Measurements from ENCODE around the gene BOC.

Gene BOC

DNA sequence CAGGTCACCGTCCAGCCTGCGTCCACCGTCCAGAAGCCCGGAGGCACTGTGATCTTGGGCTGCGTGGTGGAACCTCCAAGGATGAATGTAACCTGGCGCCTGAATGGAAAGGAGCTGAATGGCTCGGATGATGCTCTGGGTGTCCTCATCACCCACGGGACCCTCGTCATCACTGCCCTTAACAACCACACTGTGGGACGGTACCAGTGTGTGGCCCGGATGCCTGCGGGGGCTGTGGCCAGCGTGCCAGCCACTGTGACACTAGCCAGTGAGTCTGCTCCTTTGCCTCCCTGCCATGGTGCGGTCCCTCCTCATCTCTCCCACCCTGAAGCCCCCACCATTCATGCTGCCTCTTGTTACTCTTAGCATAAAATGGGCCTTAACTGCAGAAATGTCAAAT, 39.2 kb downstream of the BOC start:
- Histone ChIP-seq H3K4me3 (ENCODE audit: low read length) (no peak overlapping the region), H3F3A (ENCODE audit: control insufficient read depth, insufficient read depth) (no peaks in the 10 kb centered on the region)

DNA sequence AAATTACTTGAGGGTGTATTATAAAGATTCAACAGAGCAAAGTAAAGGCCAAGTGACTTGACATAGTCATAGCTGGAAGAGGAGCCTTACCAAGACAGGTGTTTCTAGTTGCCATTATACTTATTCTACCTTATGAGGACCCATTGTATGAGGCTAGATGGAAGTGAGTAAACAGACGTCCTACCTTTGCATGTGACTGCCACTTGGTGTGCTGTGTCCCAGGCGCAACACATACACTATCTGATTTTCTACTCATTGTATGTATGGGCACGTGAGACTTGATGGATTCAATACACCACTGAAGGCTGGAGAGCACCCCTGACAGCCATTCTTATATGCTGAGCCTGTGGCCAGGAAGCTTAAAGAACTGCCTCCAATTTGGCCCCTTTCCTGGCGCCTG, 40.5 kb downstream of the BOC start:
- TF ChIP-seq, protein P1, sequence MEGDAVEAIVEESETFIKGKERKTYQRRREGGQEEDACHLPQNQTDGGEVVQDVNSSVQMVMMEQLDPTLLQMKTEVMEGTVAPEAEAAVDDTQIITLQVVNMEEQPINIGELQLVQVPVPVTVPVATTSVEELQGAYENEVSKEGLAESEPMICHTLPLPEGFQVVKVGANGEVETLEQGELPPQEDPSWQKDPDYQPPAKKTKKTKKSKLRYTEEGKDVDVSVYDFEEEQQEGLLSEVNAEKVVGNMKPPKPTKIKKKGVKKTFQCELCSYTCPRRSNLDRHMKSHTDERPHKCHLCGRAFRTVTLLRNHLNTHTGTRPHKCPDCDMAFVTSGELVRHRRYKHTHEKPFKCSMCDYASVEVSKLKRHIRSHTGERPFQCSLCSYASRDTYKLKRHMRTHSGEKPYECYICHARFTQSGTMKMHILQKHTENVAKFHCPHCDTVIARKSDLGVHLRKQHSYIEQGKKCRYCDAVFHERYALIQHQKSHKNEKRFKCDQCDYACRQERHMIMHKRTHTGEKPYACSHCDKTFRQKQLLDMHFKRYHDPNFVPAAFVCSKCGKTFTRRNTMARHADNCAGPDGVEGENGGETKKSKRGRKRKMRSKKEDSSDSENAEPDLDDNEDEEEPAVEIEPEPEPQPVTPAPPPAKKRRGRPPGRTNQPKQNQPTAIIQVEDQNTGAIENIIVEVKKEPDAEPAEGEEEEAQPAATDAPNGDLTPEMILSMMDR (IDR thresholded peaks at IDR 0.05; ENCODE audit: low read depth, low read length, poor library complexity, severe bottlenecking), result no peak
- no peak for TF ChIP-seq EZH2phosphoT487 (IDR thresholded peaks at IDR 0.05; ENCODE audit: borderline replicate concordance, low read length)
- Histone ChIP-seq H3K4me2 (ENCODE audit: low read length) (no peak overlapping the region), H3K27me3 (ENCODE audit: control insufficient read depth, low read length) (no peaks in the 10 kb centered on the region; the same call in 1 of the 2 replicates), H3K9me3 (ENCODE audit: control insufficient read depth, insufficient read depth, low read length) (no peaks in the 10 kb centered on the region), H3F3A (ENCODE audit: control insufficient read depth, insufficient read depth) (no peaks in the 10 kb centered on the region), H3K27ac (ENCODE audit: low read depth, low read length) (no peak overlapping the region), H3K9me2 (replicated peaks; ENCODE audit: control insufficient read depth, low read length) (no peaks in the 10 kb centered on the region), H4K20me1 (ENCODE audit: control insufficient read depth, insufficient read depth, low read depth, low read length) (no peaks in the 10 kb centered on the region), H3K36me3 (ENCODE audit: control insufficient read depth, low read length) (no peaks in the 10 kb centered on the region), H3K4me3 (ENCODE audit: low read length) (no peak overlapping the region), H3K79me2 (ENCODE audit: control insufficient read depth, low read length) (no peaks in the 10 kb centered on the region), H3K4me1 (ENCODE audit: control insufficient read depth, low read length) (no peaks in the 10 kb centered on the region)

More for the DNA sequence above, 39.2 kb downstream of the BOC start:
- Histone ChIP-seq H3K27ac (ENCODE audit: low read depth, low read length) (no peak overlapping the region), H3K4me2 (ENCODE audit: low read length) (no peak overlapping the region), H3K27me3 (ENCODE audit: control insufficient read depth, low read length) (no peaks in the 10 kb centered on the region; the same call in 1 of the 2 replicates), H3K9me3 (ENCODE audit: control insufficient read depth, insufficient read depth, low read length) (no peaks in the 10 kb centered on the region), H3K4me1 (ENCODE audit: control insufficient read depth, low read length) (no peaks in the 10 kb centered on the region), H3K9me2 (replicated peaks; ENCODE audit: control insufficient read depth, low read length) (no peaks in the 10 kb centered on the region), H3K36me3 (ENCODE audit: control insufficient read depth, low read length) (no peaks in the 10 kb centered on the region), H4K20me1 (ENCODE audit: control insufficient read depth, insufficient read depth, low read depth, low read length) (no peaks in the 10 kb centered on the region), H3K79me2 (ENCODE audit: control insufficient read depth, low read length) (no peaks in the 10 kb centered on the region)
- no peak for TF ChIP-seq EZH2phosphoT487 (IDR thresholded peaks at IDR 0.05; ENCODE audit: borderline replicate concordance, low read length)
- TF ChIP-seq, protein P1 (IDR thresholded peaks at IDR 0.05; ENCODE audit: low read depth, low read length, poor library complexity, severe bottlenecking), result no peak

DNA sequence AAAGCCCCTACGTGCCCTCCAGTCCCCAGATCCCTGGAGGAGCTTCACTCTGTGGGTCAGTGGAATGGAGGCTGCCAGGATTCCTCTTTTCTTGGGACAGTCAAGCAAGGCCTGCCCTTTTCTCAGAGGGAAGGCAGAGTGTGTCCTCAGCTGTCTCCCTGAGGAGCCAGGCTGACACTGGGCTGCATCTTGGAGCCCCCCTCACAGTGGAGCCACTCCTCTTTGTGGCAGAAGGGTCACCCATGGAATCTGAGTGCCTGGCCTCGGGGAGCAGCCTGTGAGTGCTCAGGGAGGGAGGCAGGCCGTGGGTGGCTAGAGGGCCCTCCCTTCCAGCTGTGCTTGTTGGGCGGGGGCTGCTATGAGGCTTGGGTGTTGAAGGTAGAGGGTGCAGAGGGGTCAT, 41.2 kb downstream of the BOC start:
- H4K20me1 ChIP-seq (ENCODE audit: control insufficient read depth, insufficient read depth, low read depth, low read length), result no peaks in the 10 kb centered on the region
- no peaks in the 10 kb centered on the region for H3K9me3 ChIP-seq (ENCODE audit: control insufficient read depth, insufficient read depth, low read length)
- no peaks in the 10 kb centered on the region for H3F3A ChIP-seq (ENCODE audit: control insufficient read depth, insufficient read depth)
- H3K27me3 ChIP-seq (ENCODE audit: control insufficient read depth, low read length), result no peaks in the 10 kb centered on the region; the same call in 1 of the 2 replicates
- H3K4me3 ChIP-seq (ENCODE audit: low read length), result no peak overlapping the region
- no peak overlapping the region for H3K27ac ChIP-seq (ENCODE audit: low read depth, low read length)
- no peaks in the 10 kb centered on the region for H3K4me1 ChIP-seq (ENCODE audit: control insufficient read depth, low read length)
- no peak overlapping the region for H3K4me2 ChIP-seq (ENCODE audit: low read length)
- H3K79me2 ChIP-seq (ENCODE audit: control insufficient read depth, low read length), result no peaks in the 10 kb centered on the region
- H3K9me2 ChIP-seq (replicated peaks; ENCODE audit: control insufficient read depth, low read length), result no peaks in the 10 kb centered on the region
- H3K36me3 ChIP-seq (ENCODE audit: control insufficient read depth, low read length), result no peaks in the 10 kb centered on the region
- TF ChIP-seq, protein P1 (IDR thresholded peaks at IDR 0.05; ENCODE audit: low read depth, low read length, poor library complexity, severe bottlenecking), result no peak

DNA sequence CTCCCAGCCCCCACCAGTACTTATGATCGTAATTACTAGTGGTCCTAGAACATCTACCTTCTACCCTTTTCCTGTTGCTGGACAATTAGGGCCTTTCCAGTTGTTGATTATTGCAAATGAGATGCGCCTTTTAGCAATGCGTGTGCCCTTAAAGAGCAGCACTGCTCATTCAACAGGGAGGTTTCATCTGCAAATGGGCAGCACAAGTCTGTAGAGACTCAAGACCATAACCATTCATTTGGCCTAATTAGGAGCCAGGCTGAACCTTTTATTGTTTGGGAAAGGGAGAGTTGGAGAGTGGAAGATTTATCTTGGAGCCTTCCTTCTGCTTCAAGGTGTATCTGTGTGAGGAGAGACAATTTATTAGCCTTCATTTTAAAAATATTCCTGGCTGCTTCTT, 42.3 kb downstream of the BOC start:
- no peak for TF ChIP-seq EZH2phosphoT487 (IDR thresholded peaks at IDR 0.05; ENCODE audit: borderline replicate concordance, low read length)
- TF ChIP-seq, protein P1 (IDR thresholded peaks at IDR 0.05; ENCODE audit: low read depth, low read length, poor library complexity, severe bottlenecking), result no peak
- H3K27ac ChIP-seq (ENCODE audit: low read depth, low read length), result no peak overlapping the region
- no peaks in the 10 kb centered on the region for H4K20me1 ChIP-seq (ENCODE audit: control insufficient read depth, insufficient read depth, low read depth, low read length)
- H3K4me3 ChIP-seq (ENCODE audit: low read length), result no peak overlapping the region
- no peaks in the 10 kb centered on the region for H3K9me3 ChIP-seq (ENCODE audit: control insufficient read depth, insufficient read depth, low read length)
- H3K9me2 ChIP-seq (replicated peaks; ENCODE audit: control insufficient read depth, low read length), result no peaks in the 10 kb centered on the region
- H3K36me3 ChIP-seq (ENCODE audit: control insufficient read depth, low read length), result no peaks in the 10 kb centered on the region
- no peak overlapping the region for H3K4me2 ChIP-seq (ENCODE audit: low read length)
- no peaks in the 10 kb centered on the region for H3K79me2 ChIP-seq (ENCODE audit: control insufficient read depth, low read length)
- H3K27me3 ChIP-seq (ENCODE audit: control insufficient read depth, low read length), result no peaks in the 10 kb centered on the region
- no peaks in the 10 kb centered on the region for H3K4me1 ChIP-seq (ENCODE audit: control insufficient read depth, low read length)
- H3F3A ChIP-seq (ENCODE audit: control insufficient read depth, insufficient read depth), result no peaks in the 10 kb centered on the region

Data from DOHH2 (cell line).